ENCODE results near the gene ANKS1A.

DNA sequence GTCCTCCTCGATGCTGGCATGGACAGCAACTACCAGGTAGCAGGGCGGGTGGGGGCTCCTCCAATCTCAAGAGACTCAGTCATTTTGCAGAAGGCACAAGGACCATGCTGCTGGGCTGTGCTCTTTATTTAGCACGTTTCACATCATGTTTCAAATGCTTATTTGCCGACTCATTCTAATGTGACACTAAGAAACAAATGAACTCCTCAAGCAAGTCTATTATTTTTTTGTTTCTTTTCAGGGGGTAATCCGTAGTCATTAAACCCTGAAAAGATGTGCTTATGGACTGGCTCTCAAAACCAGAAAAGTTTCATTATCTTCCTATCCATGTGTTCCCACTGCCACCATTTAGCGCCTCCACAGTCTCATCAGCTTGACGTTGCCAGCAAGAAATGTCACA, 92.9 kb downstream of the ANKS1A start:
- TF ChIP-seq, protein P1, sequence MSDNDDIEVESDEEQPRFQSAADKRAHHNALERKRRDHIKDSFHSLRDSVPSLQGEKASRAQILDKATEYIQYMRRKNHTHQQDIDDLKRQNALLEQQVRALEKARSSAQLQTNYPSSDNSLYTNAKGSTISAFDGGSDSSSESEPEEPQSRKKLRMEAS (IDR thresholded peaks at IDR 0.05) = no peak; the same call in 1 of the 2 replicates
- TF ChIP-seq TAF1 (IDR thresholded peaks at IDR 0.05; ENCODE audit: low read depth) (no peak), YY1 (IDR thresholded peaks at IDR 0.05; ENCODE audit: low read depth) (no peak), RAD21 (IDR thresholded peaks at IDR 0.05; ENCODE audit: low read depth) (no peak), NFIC (IDR thresholded peaks at IDR 0.05) (no peak), CEBPB (IDR thresholded peaks at IDR 0.05) (no peak), TEAD4 (IDR thresholded peaks at IDR 0.05) (no peak), FOXM1 (IDR thresholded peaks at IDR 0.05; ENCODE audit: borderline replicate concordance, low read depth) (no peak)
- TF ChIP-seq, protein P2, sequence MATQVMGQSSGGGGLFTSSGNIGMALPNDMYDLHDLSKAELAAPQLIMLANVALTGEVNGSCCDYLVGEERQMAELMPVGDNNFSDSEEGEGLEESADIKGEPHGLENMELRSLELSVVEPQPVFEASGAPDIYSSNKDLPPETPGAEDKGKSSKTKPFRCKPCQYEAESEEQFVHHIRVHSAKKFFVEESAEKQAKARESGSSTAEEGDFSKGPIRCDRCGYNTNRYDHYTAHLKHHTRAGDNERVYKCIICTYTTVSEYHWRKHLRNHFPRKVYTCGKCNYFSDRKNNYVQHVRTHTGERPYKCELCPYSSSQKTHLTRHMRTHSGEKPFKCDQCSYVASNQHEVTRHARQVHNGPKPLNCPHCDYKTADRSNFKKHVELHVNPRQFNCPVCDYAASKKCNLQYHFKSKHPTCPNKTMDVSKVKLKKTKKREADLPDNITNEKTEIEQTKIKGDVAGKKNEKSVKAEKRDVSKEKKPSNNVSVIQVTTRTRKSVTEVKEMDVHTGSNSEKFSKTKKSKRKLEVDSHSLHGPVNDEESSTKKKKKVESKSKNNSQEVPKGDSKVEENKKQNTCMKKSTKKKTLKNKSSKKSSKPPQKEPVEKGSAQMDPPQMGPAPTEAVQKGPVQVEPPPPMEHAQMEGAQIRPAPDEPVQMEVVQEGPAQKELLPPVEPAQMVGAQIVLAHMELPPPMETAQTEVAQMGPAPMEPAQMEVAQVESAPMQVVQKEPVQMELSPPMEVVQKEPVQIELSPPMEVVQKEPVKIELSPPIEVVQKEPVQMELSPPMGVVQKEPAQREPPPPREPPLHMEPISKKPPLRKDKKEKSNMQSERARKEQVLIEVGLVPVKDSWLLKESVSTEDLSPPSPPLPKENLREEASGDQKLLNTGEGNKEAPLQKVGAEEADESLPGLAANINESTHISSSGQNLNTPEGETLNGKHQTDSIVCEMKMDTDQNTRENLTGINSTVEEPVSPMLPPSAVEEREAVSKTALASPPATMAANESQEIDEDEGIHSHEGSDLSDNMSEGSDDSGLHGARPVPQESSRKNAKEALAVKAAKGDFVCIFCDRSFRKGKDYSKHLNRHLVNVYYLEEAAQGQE (IDR thresholded peaks at IDR 0.05; ENCODE audit: low read depth) = no peak
